IMR-90 (cell line): ENCODE data around the gene PSAP. TPM values are rescaled to one million over a fixed set of nuclear protein-coding genes. Genes with fewer than 3 reads are reported as not detected.

Experiments
- ATAC-seq: fragments of 200-7000 bp; cut with Tn5 transposase; 2 replicates; pipeline ENCODE4 v1.9.1; 2020; ENCODE audit warnings: low read depth, mild to moderate bottlenecking, moderate library complexity
- BruUV-seq: library from RNA; stranded (reverse); fragments of 400-500 nt; replicated peaks from 2 replicates; lab custom pipeline; 2021; lab: Mats Ljungman, UMichigan
- CTCF ChIA-PET: fragments of 300-600 bp; formaldehyde crosslinking; extraction: SDS; loops from one replicate; lab custom pipeline; 2021; ENCODE audit warnings: antibody characterized with exemption; lab: Yijun Ruan, JAX
- POLR2A ChIA-PET: fragments of 300-600 bp; sonication (Branson Sonifier 250); formaldehyde crosslinking; loops from one replicate; lab custom pipeline; 2022; ENCODE audit warnings: antibody characterized with exemption; ENCODE audit not compliant: unreplicated experiment; lab: Charles Lee
- DNase-seq: peaks from one replicate; pipeline ENCODE4 v3.0.0; 2013
- H2AFZ ChIP-seq: replicated peaks from 2 replicates; pipeline ENCODE3; 2013; ENCODE audit warnings: low read length, mild to moderate bottlenecking; ENCODE audit not compliant: poor library complexity
- H2AK5ac ChIP-seq: 2 replicates; pipeline ENCODE4 v1.6.1; 2013; ENCODE audit warnings: low read depth, low read length, inconsistent platforms
- H2AK9ac ChIP-seq: replicated peaks from 2 replicates; pipeline ENCODE3; 2013; ENCODE audit warnings: mild to moderate bottlenecking, low read depth, low read length, moderate library complexity; ENCODE audit not compliant: poor library complexity
- H2BK120ac ChIP-seq: 2 replicates; pipeline ENCODE4 v1.6.1; 2013; ENCODE audit warnings: low read depth, low read length, inconsistent platforms
- H2BK15ac ChIP-seq: 3 replicates; pipeline ENCODE4 v1.6.1; 2013; ENCODE audit warnings: low read depth, low read length, inconsistent platforms
- H2BK20ac ChIP-seq: 2 replicates; pipeline ENCODE4 v1.6.1; 2013; ENCODE audit warnings: low read depth, mild to moderate bottlenecking, inconsistent platforms, low read length, moderate library complexity
- H2BK5ac ChIP-seq: 2 replicates; pipeline ENCODE4 v1.6.1; 2013; ENCODE audit warnings: mild to moderate bottlenecking, low read depth, low read length, inconsistent platforms; ENCODE audit not compliant: poor library complexity, severe bottlenecking
- H3K14ac ChIP-seq: replicated peaks from 2 replicates; pipeline ENCODE4 v1.6.1; 2013; ENCODE audit warnings: low read depth, low read length, inconsistent platforms
- H3K18ac ChIP-seq: 2 replicates; pipeline ENCODE4 v1.6.1; 2013; ENCODE audit warnings: low read depth, low read length, control low read depth
- H3K23ac ChIP-seq: 2 replicates; pipeline ENCODE4 v1.6.1; 2013; ENCODE audit warnings: low read depth, low read length, inconsistent platforms
- H3K27ac ChIP-seq: 2 replicates; pipeline ENCODE4 v1.5.1; 2013; ENCODE audit warnings: mild to moderate bottlenecking, control low read depth, low read length; ENCODE audit not compliant: insufficient read depth
- H3K27me3 ChIP-seq: 2 replicates; pipeline ENCODE4 v1.6.1; 2013; ENCODE audit warnings: low read length; ENCODE audit not compliant: control insufficient read depth, insufficient read depth
- H3K36me3 ChIP-seq: 2 replicates; pipeline ENCODE4 v1.6.1; 2013; ENCODE audit warnings: low read length, mixed read lengths; ENCODE audit not compliant: control insufficient read depth, insufficient read depth
- H3K4ac ChIP-seq: 2 replicates; pipeline ENCODE4 v1.6.1; 2013; ENCODE audit warnings: low read depth, low read length, inconsistent platforms
- H3K4me1 ChIP-seq: 2 replicates; pipeline ENCODE4 v1.6.1; 2013; ENCODE audit warnings: low read length, mixed read lengths; ENCODE audit not compliant: control insufficient read depth, insufficient read depth
- H3K4me2 ChIP-seq: 2 replicates; pipeline ENCODE4 v1.6.1; 2013; ENCODE audit warnings: low read depth, mild to moderate bottlenecking, control low read depth, low read length, moderate library complexity
- H3K4me3 ChIP-seq: 2 replicates; pipeline ENCODE4 v1.5.1; 2013; ENCODE audit warnings: low read depth, mild to moderate bottlenecking, control low read depth, low read length, moderate library complexity; ENCODE audit not compliant: insufficient read depth
- H3K56ac ChIP-seq: 2 replicates; pipeline ENCODE4 v1.6.1; 2013; ENCODE audit warnings: low read length, inconsistent platforms; ENCODE audit not compliant: insufficient read depth; ENCODE audit errors: extremely low read depth
- H3K79me1 ChIP-seq, 2 experiments: 2 replicates each; pipeline ENCODE4 v1.6.1; 2013; ENCODE audit warnings: low read length in 2 of 2, inconsistent platforms in 1 of 2, low read depth in 1 of 2
- H3K9ac ChIP-seq: 2 replicates; pipeline ENCODE4 v1.6.1; 2013; ENCODE audit warnings: low read depth, low read length, control low read depth
- H3K9me1 ChIP-seq: 2 replicates; pipeline ENCODE4 v1.6.1; 2013; ENCODE audit warnings: low read length, inconsistent platforms; ENCODE audit not compliant: insufficient read depth
- H3K9me3 ChIP-seq: 2 replicates; pipeline ENCODE4 v1.6.1; 2013; ENCODE audit warnings: low read length; ENCODE audit not compliant: control insufficient read depth, insufficient read depth
- H4K20me1 ChIP-seq: 2 replicates; pipeline ENCODE4 v1.6.1; 2013; ENCODE audit warnings: low read length, inconsistent platforms; ENCODE audit not compliant: insufficient read depth
- H4K5ac ChIP-seq: 2 replicates; pipeline ENCODE4 v1.6.1; 2013; ENCODE audit warnings: mild to moderate bottlenecking, low read depth, low read length, control low read depth
- H4K8ac ChIP-seq, 2 experiments: 2 replicates each; pipeline ENCODE4 v1.6.1; 2013; ENCODE audit warnings: low read depth in 2 of 2, low read length in 2 of 2, control low read depth in 1 of 2, inconsistent platforms in 1 of 2
- H4K91ac ChIP-seq: 2 replicates; pipeline ENCODE4 v1.6.1; 2013; ENCODE audit warnings: low read depth, low read length, inconsistent platforms; ENCODE audit not compliant: insufficient read depth
- CEBPB ChIP-seq: IDR thresholded peaks from 2 replicates; pipeline ENCODE4 v1.6.1; 2012; ENCODE audit warnings: low read depth, low read length, improper control_type of control experiment
- CHD1 ChIP-seq: IDR thresholded peaks from 2 replicates; pipeline ENCODE4 v1.6.1; 2012; ENCODE audit warnings: low read depth, low read length, improper control_type of control experiment
- FOS ChIP-seq: fragments of 150-350 bp; IDR thresholded peaks from 2 replicates; pipeline ENCODE4 v1.6.1; 2016; ENCODE audit warnings: low read depth, low read length
- MAFK ChIP-seq: IDR thresholded peaks from 2 replicates; pipeline ENCODE4 v1.6.1; 2012; ENCODE audit warnings: low read depth, low read length, improper control_type of control experiment
- MAZ ChIP-seq: IDR thresholded peaks from 2 replicates; pipeline ENCODE4 v1.6.1; 2012; ENCODE audit warnings: low read depth, mild to moderate bottlenecking, low read length, improper control_type of control experiment, moderate library complexity, borderline replicate concordance
- MXI1 ChIP-seq: IDR thresholded peaks from 2 replicates; pipeline ENCODE4 v1.6.1; 2012; ENCODE audit warnings: low read depth, mild to moderate bottlenecking, low read length, moderate library complexity, borderline replicate concordance
- NFE2L2 ChIP-seq: fragments of 150-350 bp; IDR thresholded peaks from 2 replicates; pipeline ENCODE4 v1.6.1; 2016; ENCODE audit warnings: low read depth, mild to moderate bottlenecking, low read length
- POLR2A ChIP-seq: IDR thresholded peaks from 2 replicates; pipeline ENCODE4 v1.6.1; 2012; ENCODE audit warnings: mild to moderate bottlenecking, low read depth, low read length
- RAD21 ChIP-seq: IDR thresholded peaks from 2 replicates; pipeline ENCODE4 v1.6.1; 2012; ENCODE audit warnings: low read length, improper control_type of control experiment
- RCOR1 ChIP-seq: IDR thresholded peaks from 2 replicates; pipeline ENCODE4 v1.6.1; 2012; ENCODE audit warnings: mild to moderate bottlenecking, low read length, improper control_type of control experiment; ENCODE audit not compliant: insufficient replicate concordance
- RFX5 ChIP-seq: IDR thresholded peaks from 2 replicates; pipeline ENCODE4 v1.8.0; 2012; ENCODE audit warnings: low read depth, mild to moderate bottlenecking, low read length, moderate library complexity
- SMC3 ChIP-seq: fragments of 150-350 bp; IDR thresholded peaks from 2 replicates; pipeline ENCODE4 v1.6.1; 2016; ENCODE audit warnings: low read depth, mild to moderate bottlenecking, antibody characterized with exemption, low read length, moderate library complexity
- WGBS, 2 experiments: methylation state at CpG; one replicate each; pipeline versions ENCODE4 v1.1.5 to v1.1.7; 2013; ENCODE audit warnings: missing lambda C conversion rate in 2 of 2; ENCODE audit not compliant: insufficient read length in 1 of 2; ENCODE audit errors: extremely low coverage in 2 of 2; 5-methylcytosine and 5-hydroxymethylcytosine counted together
- dilution Hi-C: fragments of 300-500 bp; cut with HindIII; formaldehyde crosslinking; loops from one replicate; pipeline ENCODE4 v1.14.3; 2018; ENCODE audit warnings: low sequenced_read_pairs; ENCODE audit not compliant: unreplicated experiment
- in situ Hi-C: fragments of 300-500 bp; cut with MboI; formaldehyde crosslinking; loops from 3 replicates; pipeline ENCODE4 v1.14.3; 2019; ENCODE audit warnings: low sequenced_read_pairs, inconsistent platforms, mixed read lengths
- intact Hi-C: fragments of 100-400 bp; cut with micrococcal nuclease; formaldehyde crosslinking; loops from 2 replicates; pipeline ENCODE4 v1.10.0; 2022
- polyA plus RNA-seq, 3 experiments: library from polyadenylated mRNA; depleted of rRNA; stranded (reverse); fragments of >200 nt; gene quantifications; 2 replicates each; pipeline ENCODE4 v1.2.3, GENCODE V29; 2012; ENCODE audit warnings: low replicate concordance in 1 of 3
- total RNA-seq: library from RNA; depleted of rRNA; stranded (reverse); fragments of >200 nt; gene quantifications from 2 replicates; pipeline ENCODE4 v1.2.3, GENCODE V29; 2012
- TF ChIP-seq, protein P1 (sequence below): fragments of 150-350 bp; IDR thresholded peaks from 2 replicates; pipeline ENCODE4 v1.6.1; 2016; ENCODE audit warnings: low read depth, mild to moderate bottlenecking, low read length, moderate library complexity, borderline replicate concordance
- TF ChIP-seq, protein P2 (sequence below): conservative IDR thresholded peaks from 2 replicates; pipeline ENCODE4 v1.5.1; 2012; ENCODE audit warnings: mild to moderate bottlenecking, low read depth, low read length, improper control_type of control experiment
- TF ChIP-seq, protein P3 (sequence below): fragments of 150-350 bp; IDR thresholded peaks from 2 replicates; pipeline ENCODE4 v1.6.1; 2017; ENCODE audit warnings: mild to moderate bottlenecking, antibody characterized with exemption, low read length, low read depth

The PSAP gene
- total and polyA plus RNA-seq, 2 of the 4 experiments (the other 2 are of a cell fraction) = 216 to 876 TPM

DNA sequence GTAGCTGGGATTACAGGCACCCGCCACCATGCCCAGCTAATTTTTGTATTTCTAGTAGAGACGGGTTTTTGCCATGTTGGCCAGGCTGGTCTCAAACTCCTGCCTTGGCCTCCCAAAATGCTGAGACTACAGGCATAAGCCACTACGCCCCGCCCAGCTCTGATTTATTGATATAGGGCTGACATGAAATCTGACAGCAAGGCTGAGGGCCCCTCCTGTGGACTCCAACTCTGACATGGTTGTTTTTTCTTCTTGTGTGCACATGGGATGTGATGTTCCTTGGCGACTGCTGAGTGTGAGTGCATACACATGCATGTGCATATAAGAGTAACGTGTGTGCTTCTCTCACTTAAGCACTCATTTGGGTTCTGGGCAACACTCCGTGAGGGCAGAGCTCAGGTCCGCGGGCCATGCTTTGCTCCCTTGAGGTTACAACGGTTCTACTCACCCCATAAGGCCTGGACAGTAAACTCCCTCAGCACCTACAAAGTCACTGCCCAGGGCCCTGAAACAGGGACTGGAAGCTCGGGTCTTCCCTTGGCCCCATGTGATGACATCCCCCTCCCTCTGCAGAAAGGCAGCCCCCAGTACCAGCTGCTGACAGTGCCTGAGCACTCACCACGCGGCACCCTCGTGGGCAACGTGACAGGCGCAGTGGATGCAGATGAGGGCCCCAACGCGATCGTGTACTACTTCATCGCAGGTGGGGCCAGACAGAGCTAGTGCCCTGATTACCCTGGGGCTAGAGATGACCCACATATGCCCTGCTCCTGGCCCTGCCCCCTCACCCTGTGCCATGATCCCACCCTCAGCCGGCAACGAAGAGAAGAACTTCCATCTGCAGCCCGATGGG, 44.1 kb downstream of the PSAP start:
- no peak overlapping the region for H4K8ac ChIP-seq
- peaks cover 3% of the 10 kb centered on the region; the same call in 1 of the 2 replicates for H4K20me1 ChIP-seq
- no peak overlapping the region for H4K5ac ChIP-seq
- intact Hi-C loops (no loop called here), dilution Hi-C loops (no loop called here), in situ Hi-C loops (no loop called here)
- peaks cover 25% of the 10 kb centered on the region for H3K27me3 ChIP-seq
- H3K9me3 ChIP-seq = no peaks in the 10 kb centered on the region
- ATAC-seq (no peak), DNase-seq (no peak)
- H3K18ac ChIP-seq = no peak overlapping the region
- WGBS, 2 experiments = 97% methylated on average over 5 of the region's 23 CpGs; no CpG with 5 or more reads in 1 of the 2 experiments
- H3K14ac ChIP-seq = no peak overlapping the region
- H2BK5ac ChIP-seq = no peak overlapping the region
- CTCF ChIA-PET = interaction anchor here (0.6 to 0.9 kb wide), 2 partner anchors 10 to 38 kb away, joined by 3 to 5 read pairs; no protein-coding TSS in a partner anchor
- no peak overlapping the region for H3K27ac ChIP-seq
- H2AFZ ChIP-seq = no peak overlapping the region
- H3K4me3 ChIP-seq = no peak overlapping the region
- H2BK20ac ChIP-seq = no peak overlapping the region
- no peak overlapping the region for H3K23ac ChIP-seq
- no peak overlapping the region for H2BK120ac ChIP-seq
- H3K36me3 ChIP-seq = no peaks in the 10 kb centered on the region
- H3K9ac ChIP-seq = no peak overlapping the region
- H2BK15ac ChIP-seq = no peak overlapping the region
- no peak overlapping the region for H3K56ac ChIP-seq
- no peaks in the 10 kb centered on the region for H3K79me1 ChIP-seq
- no peak overlapping the region for H4K91ac ChIP-seq
- BruUV-seq = no TSS peak
- H3K4me1 ChIP-seq = no peaks in the 10 kb centered on the region
- no peaks in the 10 kb centered on the region; the same call in 1 of the 2 replicates for H3K9me1 ChIP-seq
- H3K4ac ChIP-seq = no peak overlapping the region
- POLR2A ChIA-PET = no interaction called here
- H2AK9ac ChIP-seq = peak overlapping the region; percentile 60
- no peak overlapping the region for H3K4me2 ChIP-seq
- H2AK5ac ChIP-seq = no peak overlapping the region
- TF ChIP-seq, protein P1, sequence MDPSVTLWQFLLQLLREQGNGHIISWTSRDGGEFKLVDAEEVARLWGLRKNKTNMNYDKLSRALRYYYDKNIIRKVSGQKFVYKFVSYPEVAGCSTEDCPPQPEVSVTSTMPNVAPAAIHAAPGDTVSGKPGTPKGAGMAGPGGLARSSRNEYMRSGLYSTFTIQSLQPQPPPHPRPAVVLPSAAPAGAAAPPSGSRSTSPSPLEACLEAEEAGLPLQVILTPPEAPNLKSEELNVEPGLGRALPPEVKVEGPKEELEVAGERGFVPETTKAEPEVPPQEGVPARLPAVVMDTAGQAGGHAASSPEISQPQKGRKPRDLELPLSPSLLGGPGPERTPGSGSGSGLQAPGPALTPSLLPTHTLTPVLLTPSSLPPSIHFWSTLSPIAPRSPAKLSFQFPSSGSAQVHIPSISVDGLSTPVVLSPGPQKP = no peak
- TF ChIP-seq CEBPB = no peak
- TF ChIP-seq, protein P2, sequence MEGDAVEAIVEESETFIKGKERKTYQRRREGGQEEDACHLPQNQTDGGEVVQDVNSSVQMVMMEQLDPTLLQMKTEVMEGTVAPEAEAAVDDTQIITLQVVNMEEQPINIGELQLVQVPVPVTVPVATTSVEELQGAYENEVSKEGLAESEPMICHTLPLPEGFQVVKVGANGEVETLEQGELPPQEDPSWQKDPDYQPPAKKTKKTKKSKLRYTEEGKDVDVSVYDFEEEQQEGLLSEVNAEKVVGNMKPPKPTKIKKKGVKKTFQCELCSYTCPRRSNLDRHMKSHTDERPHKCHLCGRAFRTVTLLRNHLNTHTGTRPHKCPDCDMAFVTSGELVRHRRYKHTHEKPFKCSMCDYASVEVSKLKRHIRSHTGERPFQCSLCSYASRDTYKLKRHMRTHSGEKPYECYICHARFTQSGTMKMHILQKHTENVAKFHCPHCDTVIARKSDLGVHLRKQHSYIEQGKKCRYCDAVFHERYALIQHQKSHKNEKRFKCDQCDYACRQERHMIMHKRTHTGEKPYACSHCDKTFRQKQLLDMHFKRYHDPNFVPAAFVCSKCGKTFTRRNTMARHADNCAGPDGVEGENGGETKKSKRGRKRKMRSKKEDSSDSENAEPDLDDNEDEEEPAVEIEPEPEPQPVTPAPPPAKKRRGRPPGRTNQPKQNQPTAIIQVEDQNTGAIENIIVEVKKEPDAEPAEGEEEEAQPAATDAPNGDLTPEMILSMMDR = no peak
- no peak for TF ChIP-seq FOS
- no peak for TF ChIP-seq CHD1
- TF ChIP-seq RCOR1 = no peak
- TF ChIP-seq NFE2L2 = no peak
- no peak for TF ChIP-seq RFX5
- no peak for TF ChIP-seq MAFK
- no peak for TF ChIP-seq MAZ
- TF ChIP-seq SMC3 = no peak
- TF ChIP-seq POLR2A = no peak
- TF ChIP-seq MXI1 = no peak
- TF ChIP-seq, protein P3, sequence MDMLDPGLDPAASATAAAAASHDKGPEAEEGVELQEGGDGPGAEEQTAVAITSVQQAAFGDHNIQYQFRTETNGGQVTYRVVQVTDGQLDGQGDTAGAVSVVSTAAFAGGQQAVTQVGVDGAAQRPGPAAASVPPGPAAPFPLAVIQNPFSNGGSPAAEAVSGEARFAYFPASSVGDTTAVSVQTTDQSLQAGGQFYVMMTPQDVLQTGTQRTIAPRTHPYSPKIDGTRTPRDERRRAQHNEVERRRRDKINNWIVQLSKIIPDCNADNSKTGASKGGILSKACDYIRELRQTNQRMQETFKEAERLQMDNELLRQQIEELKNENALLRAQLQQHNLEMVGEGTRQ = no peak
- no peak for TF ChIP-seq RAD21
